GM18867 (cell line): ENCODE results near the gene KIAA1328.

Experiments
- ATAC-seq: cut with Tn5 transposase; IDR thresholded peaks from one replicate; pipeline ENCODE4 v1.9.1; 2021; ENCODE audit warnings: mild to moderate bottlenecking, moderate library complexity; ENCODE audit not compliant: unreplicated experiment

KIAA1328 gene

DNA sequence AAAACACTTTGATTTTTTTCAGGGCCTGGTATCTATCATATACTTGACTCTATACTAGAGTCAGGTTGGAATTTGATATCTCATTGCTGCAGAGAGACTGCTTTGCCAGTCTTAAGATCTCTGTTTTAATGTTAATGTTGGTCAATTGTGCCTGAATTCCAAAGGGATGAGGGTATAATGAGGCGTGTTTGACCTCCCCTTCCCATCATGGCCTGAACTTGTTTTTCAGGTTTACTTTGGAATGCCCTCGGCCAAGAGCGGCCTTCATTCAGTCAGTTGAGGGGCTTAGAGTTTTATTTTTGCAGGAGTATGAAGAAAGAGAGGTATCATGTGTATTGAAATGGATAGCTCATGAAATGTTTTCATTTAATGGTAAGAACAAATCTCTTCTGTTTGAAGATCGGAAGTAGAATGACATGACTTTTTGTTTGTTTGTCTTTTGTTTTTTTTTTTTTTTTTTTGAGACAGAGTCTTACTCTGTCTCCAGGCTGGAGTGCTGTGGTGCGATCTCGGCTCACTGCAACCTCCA, 119.0 kb downstream of the KIAA1328 start:
- no peak for ATAC-seq

DNA sequence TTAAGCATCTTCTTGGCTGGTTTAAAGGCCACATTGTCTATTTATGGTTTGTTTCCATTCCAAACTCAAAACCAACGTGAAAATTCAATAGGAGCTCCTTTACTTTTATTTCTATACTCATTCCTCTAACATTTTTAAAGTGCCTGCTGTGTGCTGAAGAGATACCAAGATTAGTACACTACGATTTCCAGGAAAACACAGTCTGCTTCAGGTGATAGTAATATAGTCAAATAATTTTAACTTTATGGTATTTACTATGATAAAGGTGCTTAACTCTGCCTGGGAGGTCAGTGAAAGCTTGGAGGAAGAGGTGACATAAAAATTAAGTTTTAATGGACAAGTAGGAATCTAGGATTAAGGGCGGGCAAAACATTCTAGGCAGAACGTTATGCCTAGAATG, 121.4 kb downstream of the KIAA1328 start:
- ATAC-seq, result no peak

DNA sequence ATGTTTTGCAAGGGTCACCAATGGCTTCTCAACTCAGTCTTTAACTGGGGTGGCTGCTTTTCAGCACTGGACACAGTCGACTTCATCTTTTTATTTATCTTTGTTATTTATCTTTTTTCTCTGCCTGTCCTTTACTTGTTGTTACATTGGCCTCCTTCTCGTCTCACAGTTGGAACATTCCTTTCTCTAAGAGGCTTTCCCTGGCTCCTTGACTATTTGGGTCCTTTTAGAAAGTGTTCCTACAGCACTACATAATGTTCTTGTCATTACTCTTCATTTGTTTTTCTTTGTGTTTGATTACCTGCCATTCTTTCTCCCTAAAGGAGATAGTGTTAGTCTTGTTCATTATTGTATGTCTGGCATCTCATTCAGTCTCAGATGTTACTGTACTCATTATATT, 122.0 kb downstream of the KIAA1328 start:
- no peak for ATAC-seq

DNA sequence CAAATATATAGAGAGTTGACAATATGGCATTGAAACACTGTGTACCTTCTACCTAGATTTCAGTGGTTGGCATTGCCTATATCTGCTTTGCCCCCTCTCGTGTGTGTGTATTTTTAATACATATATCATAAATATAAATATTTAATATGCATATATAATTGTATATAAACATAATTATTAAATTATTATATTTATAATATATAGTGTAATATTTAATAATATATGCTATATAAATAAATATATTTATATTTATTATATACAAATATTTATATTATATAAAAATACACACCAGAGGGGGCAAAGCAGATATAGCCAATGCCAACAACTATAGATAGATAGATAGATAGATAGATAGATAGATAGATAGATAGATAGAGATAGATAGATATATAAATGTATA, 124.1 kb downstream of the KIAA1328 start:
- ATAC-seq, result no peak

DNA sequence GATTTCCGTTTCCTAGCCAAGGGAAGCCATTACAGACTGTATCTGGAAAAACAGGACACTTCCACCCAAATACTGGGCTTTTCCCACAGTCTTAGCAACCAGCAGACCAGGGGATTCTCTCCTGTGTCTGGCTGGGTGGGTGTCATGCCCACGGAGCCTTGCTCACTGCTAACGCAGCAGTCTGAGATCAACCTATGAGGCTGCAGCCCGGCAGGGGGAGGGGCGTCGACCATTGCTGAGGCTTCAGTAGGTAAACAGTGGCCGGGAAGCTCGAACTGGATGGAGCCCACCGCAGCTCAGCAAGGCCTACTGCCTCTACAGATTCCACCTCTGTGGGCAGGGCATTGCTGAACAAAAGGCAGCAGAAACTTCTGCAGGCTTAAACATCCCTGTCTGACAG, 131.1 kb downstream of the KIAA1328 start:
- ATAC-seq, result no peak

DNA sequence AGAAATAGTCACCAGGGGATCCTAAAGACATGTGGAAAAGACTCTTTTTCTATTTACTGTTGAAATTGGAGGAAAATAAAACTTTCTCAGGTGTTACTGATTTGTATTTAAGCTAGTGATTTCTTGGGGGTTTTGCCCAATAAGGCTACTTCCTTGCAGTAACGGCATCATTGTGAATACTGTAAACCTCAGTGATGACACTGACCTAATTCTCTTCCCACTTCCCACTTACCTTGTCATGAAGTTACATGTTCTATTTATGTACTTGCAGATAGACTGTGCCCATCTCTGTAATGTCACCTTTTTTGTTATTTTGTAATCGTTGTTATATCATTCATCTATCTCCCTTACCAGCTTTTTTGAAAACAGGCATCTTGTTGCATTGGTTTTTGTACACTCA, 134.5 kb downstream of the KIAA1328 start:
- no peak for ATAC-seq

DNA sequence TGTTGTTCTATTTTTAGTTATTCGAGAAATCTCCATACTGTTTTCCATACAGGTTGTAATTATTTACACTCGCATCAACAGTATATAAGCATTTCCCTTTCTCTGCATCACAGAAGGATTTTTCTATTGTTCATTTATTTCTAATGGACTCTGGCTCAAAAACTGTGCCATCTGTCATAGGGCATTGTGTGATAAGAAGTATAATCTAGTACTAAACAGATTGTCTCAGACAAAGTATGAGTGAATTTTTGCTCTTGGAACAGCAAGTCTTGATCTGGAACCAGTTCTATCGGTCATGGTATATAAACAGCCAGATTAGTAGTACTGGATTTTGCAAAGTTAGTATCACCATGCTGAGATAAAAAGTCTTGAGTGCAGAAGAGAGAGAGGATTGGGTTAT, 145.8 kb downstream of the KIAA1328 start:
- ATAC-seq, result no peak

DNA sequence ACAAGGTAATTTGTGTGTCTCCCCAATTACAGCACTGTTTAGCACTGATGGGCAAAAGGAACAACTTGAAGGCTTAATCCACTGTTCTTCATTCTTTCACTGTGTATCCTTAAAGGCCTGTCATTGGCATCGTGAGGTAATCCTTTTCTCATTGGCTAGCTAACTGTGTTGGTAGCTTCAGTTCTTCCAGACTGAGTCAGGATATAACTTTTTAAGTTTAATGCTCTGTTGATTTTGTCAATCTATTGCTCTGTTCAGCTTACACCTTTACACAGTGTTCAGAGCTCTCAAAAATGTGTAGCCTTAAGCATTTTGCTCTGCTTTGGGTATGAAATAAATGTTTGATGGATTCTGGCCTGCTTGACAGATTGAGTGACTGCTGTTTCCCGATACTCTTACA, 148.2 kb downstream of the KIAA1328 start:
- ATAC-seq, result no peak

DNA sequence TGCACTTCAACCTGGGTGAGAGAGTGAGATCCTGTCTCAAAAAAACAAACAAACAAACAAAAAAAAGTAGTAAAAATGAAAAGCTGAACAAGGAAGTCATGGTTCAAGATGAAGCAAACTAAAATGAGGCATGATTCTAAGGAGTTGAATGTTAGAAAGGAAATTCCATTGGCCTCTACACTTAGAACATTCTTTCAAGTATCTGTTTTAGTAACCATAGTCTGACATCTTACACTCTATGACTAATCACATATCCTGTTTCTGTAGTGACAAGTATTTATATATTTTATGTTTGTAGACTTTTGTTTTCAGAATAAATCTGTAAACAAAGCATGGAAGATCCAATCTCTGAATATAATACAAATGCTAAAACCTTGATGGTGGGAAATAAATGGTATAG, 164.1 kb downstream of the KIAA1328 start:
- ATAC-seq, result peak; percentile 75

DNA sequence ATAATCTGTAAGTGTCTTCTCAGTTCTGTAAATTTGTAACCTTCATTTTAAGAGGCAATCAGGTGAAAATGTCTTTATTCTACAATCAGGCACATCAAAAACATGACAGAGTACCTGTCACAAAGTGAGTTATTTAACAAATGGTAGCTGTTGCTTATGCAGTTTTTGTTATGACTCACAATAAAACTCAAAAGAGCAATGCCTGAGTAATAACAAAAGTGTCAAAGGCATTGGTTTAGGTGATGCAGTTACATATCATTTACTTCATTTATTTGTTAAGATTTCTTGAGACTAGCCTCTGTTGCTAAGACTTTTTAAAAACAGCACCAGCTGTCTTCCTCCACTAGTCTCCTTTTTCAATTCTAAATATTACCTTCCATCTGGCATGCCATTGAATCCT, 177.8 kb downstream of the KIAA1328 start:
- peak; percentile 85 for ATAC-seq

DNA sequence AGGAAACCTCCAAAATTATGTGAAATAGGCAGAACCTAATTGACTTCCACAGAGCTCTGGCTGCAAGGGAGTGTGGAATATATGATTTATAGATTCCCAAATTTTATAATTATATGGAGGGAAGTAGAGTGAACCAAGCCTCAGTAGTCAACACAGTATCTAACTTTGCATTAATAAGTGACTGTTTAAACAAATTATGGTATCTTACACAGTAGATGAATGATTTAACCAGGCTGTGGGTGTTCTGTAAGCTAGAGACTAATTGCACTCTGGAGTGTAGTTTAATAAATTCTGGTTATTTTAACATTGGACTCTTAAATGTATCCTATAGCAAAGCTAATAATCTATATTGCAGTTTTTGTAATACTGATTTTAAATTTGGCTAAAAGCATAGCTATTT, 183.5 kb downstream of the KIAA1328 start:
- no peak for ATAC-seq

DNA sequence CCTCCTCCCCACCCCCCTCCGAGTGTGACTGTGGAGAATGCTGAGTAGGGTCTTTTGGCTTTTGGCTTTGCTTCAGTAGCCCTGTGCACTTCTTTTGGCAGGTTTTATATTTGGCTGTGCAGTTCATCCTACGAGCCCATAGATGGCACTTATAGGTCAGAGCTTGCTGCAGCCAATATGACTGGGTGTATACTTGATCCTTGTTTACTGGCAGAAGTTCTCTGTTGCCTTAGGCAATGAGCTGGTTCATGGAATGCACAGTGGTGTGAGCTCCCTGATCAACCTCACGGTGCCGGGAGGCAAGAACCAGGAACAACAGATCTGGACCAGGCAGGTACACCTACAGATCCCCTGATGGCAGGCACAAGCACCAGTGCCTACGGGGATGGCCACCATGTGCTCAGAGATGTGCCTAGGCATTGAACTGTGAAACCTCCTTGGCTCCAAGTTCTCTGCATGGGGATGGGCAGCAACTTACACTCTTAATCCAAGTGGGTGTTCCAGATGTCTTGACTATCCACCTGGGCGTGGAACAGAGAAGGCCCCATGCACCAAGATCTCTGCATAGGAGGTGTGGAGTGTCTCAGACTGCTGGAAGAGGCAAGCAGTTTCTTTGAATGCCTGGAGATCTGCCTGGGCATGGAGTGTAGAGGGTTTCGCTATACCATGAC, 190.4 kb downstream of the KIAA1328 start:
- ATAC-seq, result peak; percentile 57

DNA sequence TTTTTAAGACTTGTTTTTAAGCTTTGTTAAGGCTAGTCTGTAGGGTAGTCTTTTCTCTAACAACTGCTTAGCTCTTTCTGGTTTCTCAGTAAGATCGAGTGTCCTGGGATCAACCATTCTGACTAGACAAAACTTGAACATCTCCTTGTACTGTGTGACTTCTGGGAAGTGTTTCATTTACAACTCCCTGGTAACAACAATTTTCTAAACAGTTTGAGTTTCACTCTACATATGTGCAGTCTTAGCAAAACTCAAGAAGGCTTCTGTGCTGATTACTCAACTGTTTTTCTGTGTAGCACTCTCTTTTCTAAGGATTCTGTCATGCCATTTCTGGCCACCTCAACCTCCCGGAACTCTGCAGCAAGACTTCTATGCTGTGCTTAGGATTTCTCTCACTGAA, 204.5 kb downstream of the KIAA1328 start:
- ATAC-seq, result no peak

DNA sequence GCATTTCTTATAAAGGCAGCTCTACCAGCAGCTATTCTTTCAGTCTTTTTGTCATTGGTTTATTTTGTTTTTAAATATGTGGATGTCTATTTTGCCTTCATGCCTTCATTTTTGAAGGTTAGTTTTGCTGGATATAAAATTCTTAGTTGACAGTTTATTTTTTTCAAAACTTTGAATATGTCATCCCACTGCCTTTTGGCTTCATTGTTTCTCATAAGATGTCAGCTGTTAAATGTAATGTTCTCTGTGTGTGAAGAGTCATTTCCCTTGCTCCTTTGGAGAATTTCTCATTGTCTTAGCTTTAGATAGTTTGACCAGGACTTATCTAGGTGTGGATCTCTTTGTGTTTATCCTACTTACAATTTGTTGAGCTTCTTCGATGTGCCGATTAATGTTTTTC, 213.5 kb downstream of the KIAA1328 start:
- no peak for ATAC-seq

DNA sequence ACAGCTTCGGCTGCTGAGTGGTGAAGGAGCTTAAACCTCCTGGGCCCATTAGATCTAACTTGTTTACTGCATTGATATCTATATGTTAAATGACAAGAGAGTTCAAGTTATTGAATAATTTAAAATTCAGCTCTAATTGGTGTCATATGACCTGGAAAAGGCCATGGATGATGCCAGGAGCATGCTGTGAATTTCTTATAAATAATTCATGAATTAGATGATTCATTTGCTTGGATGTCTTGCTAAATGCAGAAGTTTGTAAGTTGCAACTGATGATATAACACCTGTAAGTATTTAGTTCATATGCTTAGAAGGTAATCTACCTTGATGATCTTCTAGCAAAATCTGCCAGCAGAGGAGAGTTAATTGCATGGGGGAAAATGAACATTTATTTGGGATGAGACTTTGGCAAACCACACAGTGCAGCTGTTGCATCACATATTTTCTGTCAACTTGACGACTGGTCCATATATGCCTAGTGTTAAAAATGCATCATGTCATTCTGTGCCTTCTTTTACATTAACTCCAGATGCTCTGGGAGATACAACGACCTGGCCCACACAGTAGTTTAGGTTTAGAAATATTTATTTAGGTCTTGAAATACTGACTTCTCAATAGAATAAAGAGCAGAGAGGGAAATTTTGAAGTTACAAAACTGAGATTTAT, 226.3 kb downstream of the KIAA1328 start:
- no peak for ATAC-seq

DNA sequence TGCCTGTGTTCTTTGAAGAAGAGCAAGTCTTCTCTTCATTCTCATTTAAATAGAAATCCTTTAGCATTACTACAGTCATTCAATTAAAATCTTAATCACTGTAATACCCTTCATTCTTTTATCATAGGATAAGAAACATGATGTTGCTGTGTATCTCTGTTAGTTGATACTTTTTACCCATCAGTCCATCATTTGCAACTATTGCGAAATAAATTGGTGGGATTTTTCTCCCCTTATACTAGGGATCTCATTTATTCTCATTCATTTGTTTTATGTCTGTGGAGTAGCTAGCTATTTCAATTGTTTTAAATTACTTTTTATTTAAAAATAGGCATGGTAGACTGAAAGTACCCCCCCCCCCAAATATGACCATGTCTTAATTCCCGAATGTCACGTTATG, 235.3 kb downstream of the KIAA1328 start:
- no peak for ATAC-seq

DNA sequence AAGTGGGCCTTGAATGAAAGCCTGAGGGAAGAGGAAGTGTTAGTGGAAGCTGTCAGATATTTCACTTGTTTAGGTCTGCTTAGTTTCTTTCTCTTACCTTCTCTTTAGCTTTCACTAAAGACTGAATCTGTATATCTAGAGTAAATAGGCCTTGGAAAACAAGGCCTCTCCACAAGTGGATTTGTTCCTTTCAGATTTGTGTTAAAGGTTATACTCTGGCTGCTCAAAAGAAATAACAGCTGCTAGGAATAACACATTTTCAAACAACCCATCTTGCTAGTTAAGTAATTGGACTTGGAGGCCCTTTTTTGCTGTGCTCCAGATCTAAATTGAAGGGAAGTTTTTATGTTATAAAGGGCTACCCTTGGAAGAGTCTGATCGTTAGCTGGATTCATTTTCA, 236.3 kb downstream of the KIAA1328 start:
- ATAC-seq, result no peak

DNA sequence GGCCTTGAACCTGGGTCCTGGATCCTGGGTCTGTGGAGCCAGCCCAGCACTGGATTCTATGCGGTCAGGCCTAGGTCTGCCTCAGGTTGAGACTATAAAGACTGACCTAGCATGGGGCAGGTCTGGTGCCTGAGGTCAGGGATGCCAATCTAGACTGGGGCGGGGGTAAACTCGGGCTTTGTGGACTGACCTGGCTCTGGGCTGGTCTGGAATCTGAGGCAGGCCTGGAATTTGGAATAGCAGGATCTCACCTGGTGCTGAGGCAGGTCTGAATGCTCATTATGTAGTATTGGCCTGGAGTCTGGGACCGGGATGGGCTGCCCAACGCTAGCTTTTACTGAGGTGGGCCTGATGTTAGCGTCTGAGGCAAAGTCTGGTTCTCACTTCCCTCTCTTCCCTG, 256.0 kb downstream of the KIAA1328 start:
- ATAC-seq, result no peak

DNA sequence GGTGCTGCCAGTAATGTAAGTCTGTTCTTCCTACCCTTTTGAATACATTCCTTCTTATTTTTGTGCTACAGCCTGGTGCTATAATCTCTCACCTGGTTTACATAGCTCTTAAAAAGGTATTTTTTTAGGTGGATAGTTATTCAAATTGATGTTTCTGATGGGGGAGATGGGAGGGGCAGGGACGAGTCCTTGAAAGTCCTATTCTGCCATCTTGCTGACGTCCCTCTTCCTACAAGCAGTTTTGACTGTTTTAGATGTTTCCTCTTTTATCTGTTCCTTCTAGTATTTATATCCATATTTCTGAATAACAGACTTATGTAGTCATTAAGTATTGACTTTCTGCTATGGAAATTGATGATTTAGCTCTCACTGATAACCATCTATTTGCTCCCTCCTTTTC, 256.4 kb downstream of the KIAA1328 start:
- ATAC-seq, result no peak

DNA sequence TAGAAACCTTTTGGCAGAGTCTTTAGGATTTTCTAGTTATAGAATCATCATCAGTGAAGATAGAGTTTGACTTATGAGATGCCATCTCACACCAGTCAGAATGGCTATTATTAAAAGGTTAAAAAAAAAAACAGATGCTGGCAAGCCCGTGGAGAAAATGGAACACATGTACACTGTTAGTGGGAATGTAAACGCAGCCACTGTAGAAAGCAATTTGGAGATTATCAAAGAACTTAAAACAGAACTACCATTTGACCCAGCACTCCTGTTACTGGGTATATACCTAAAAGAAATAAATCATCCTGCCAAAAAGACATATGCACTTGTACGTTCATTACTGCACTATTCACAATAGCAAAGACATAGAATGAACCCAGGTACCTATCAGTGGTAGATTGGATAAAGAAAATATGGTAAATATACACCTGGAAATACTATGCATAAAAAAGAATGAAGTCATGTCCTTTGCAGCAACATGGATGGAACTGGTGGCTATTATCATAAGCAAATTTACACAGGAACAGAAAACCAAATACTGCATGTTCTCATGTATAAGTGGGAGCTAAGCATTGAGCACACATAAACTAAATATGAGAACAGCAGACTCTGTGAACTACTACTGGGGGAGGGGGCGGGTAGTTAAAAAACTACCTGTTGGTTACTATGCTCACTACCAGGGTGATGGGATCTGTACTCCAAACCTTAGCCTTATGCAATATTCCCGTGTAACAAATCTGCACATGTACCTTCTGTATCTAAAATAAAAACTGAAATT, 279.0 kb downstream of the KIAA1328 start:
- no peak for ATAC-seq

DNA sequence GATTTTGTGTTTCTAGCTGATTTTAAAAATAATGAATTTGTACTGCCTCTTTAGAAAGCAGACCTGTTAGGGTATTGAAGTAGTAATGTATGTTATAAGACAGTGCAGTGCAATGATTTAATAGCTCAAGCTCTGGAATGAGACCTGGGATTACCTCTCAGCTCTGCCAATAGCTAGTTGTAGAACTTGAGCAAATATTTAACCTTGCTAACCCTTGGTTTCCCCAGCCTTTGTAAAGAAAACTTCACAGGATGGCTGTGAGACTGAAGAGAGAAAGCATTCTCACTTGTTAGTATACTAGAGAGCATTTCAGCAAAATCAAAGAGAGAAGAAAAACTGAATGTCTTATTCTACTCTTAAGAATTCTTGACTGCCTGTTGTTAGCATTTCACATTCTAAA, 293.9 kb downstream of the KIAA1328 start:
- ATAC-seq, result no peak

DNA sequence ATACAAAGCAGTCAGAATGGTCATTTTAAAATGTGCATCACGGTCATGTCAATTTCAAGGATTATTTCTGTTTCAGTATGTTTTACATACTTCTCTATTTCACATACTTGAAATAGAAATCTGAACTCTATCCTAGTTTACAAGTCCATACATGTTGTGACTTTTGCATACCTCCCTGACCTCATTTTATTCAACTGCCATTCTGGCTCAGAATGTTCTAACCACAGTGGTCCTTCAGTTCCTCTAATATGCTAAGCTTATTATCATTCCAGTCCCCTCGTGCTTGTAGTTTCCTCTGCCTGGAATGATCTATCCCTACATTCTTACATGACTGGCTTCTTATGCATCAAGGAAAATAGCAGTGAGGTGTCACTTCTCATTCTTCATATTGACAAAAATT, 295.6 kb downstream of the KIAA1328 start:
- ATAC-seq, result peak; percentile 72
